Heart right ventricle (tissue), 16 donors: ENCODE data around the gene VIPR2. TPM values are rescaled to one million over a fixed set of nuclear protein-coding genes. Genes with fewer than 3 reads are reported as not detected.

Experiments
- ATAC-seq, 8 donors: fragments of 200-7000 bp; cut with Tn5 transposase; one replicate each; pipeline ENCODE4 v1.9.1; 2020; ENCODE audit warnings: mild to moderate bottlenecking in 8 of 8, moderate library complexity in 8 of 8, moderate number of reproducible peaks in 1 of 8
- DNase-seq, 2 donors: peaks; one replicate each; pipeline ENCODE4 v3.0.0-alpha.2; 2020
- H3K27ac ChIP-seq, 10 donors: fragments of 200-600 bp; sonication (generic) in 2 of 10; one replicate each; pipeline versions ENCODE4 v1.5.0 to v1.8.0; 2020 to 2022; ENCODE audit warnings: mild to moderate bottlenecking in 3 of 10
- H3K27me3 ChIP-seq, 7 donors: fragments of 200-600 bp; one replicate each; pipeline ENCODE4 v1.8.0; 2021 to 2022; ENCODE audit warnings: mild to moderate bottlenecking in 2 of 7
- H3K36me3 ChIP-seq, 9 donors: fragments of 200-600 bp; sonication (generic) in 1 of 9; one replicate each; pipeline versions ENCODE4 v1.5.0 to v1.8.0; 2020 to 2022; ENCODE audit warnings: mild to moderate bottlenecking in 2 of 9
- H3K4me1 ChIP-seq, 9 donors: fragments of 200-600 bp; sonication (generic) in 1 of 9; one replicate each; pipeline versions ENCODE4 v1.5.0 to v1.8.0; 2020 to 2022; ENCODE audit warnings: mild to moderate bottlenecking in 4 of 9
- H3K4me3 ChIP-seq, 10 donors: fragments of 200-600 bp; sonication (generic) in 2 of 10; one replicate each; pipeline versions ENCODE4 v1.5.0 to v1.8.0; 2020 to 2022; ENCODE audit warnings: mild to moderate bottlenecking in 7 of 10, moderate library complexity in 2 of 10
- H3K9me3 ChIP-seq, 11 donors: fragments of 200-600 bp in 10 of 11; sonication (generic) in 2 of 11; one replicate each; pipeline versions ENCODE4 v1.5.0 to v1.8.0; 2013 to 2022; ENCODE audit warnings: mild to moderate bottlenecking in 2 of 11, control low read depth in 1 of 11, moderate library complexity in 1 of 11
- WGBS, 2 donors: extraction: QIAGEN DNeasy Blood & Tissue Kit; methylation state at CpG; one replicate each; pipeline ENCODE4 v1.1.7; 2013; ENCODE audit warnings: inconsistent platforms in 1 of 2; 5-methylcytosine and 5-hydroxymethylcytosine counted together
- intact Hi-C, 10 donors: fragments of 100-400 bp; cut with DNase I; formaldehyde crosslinking; loops; one replicate each; pipeline versions ENCODE4 v1.11.1 to v1.14.2; 2022
- polyA plus RNA-seq, 2 donors: library from polyadenylated mRNA; stranded (reverse); fragments of 200-250 nt; gene quantifications; one replicate each; pipeline ENCODE4 v1.2.3, GENCODE V29; 2013
- total RNA-seq, 10 donors: library from RNA; stranded (reverse); fragmentation: NEBNext Ultra II Directional in 3 of 10; extraction: Animal tissue kit (Norgen Biotek cat#: 25700) in 3 of 10; gene quantifications; one replicate each; pipeline versions ENCODE4 v1.2.1 to v1.2.4, GENCODE V29; 2021 to 2023
- TF ChIP-seq, protein P1 (sequence below), 9 donors: fragments of 200-600 bp; sonication (generic) in 2 of 9; IDR thresholded peaks; one replicate each; pipeline versions ENCODE4 v1.5.0 to v1.8.0; 2021 to 2022; ENCODE audit warnings: antibody characterized with exemption in 9 of 9, mild to moderate bottlenecking in 5 of 9, moderate library complexity in 1 of 9
- donor health status: Arrhythmogenic right ventricular cardiomyopathy.
- donor health status: ischemic (EF 13 %, LVEDD 7.1; RV severe dilation, severe dysfunction).
- donor health status: healthy with polysubstance abuse.
- donor health status: DM: no; HTN: yes; CAD: no.
- donor health status: DM: no; HTN: no; CAD: no.
- donor health status: ischemic (EF 25% LVEDD 6.9; RV normal size, moderate dysfunction).
- donor health status: ischemic (EF 25% LVEDD 5.7; RV mildly dilated, moderate dysfunction).
- donor health status: healthy.
- donor health status: DM: yes; HTN: yes; CAD: no.
- donor health status: Ischemic cardiomyopathy.
- donor health status: ischemic (EF 35%, LVEDD 5.7; RV mildly dilated, moderate dysfunction).
- donor health status: nonischemic (EF 11% LVEDD 7.7; RV severe dilation, severe dysfunction).
- donor health status: DM: yes; HTN: yes; CAD: no.
- donor health status: PGD.
- donor health status: ischemic (EF 29% LVEDD 5.4; RV normal size, mild dysfunction).
- donor health status: nonischemic (EF 23%, LVEDD 6.1; RV moderate dilation, normal function).

The VIPR2 gene
- total and polyA plus RNA-seq, 12 donors = 3.0 to 30.6 (median 19.1) TPM

DNA sequence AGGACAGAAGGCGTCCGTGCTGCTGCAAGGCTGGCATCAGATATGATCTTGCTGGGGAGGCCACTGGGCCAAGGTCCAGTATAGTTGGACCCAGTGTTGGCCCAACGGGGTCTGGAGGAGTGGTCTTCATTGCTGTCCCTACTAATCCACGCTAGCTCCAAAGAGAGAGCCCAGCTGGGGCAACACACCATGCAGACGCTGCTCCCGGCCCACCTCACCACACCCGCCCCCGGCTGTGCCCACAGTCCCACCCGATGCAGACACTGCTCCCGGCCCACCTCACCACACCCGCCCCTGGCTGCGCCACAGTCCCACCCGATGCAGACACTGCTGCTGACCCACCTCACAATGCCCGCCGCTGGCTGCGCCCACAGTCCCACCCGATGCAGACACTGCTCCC is 121.5 kb downstream of the VIPR2 start:
- Histone ChIP-seq H3K4me1 (peaks cover 0 to 14% (median 0%) of the 10 kb centered on the region in 9 donors), H3K4me3 (no peak overlapping the region), H3K9me3 (no peaks in the 10 kb centered on the region), H3K27me3 (no peaks in the 10 kb centered on the region), H3K36me3 (no peaks in the 10 kb centered on the region), H3K27ac (no peak overlapping the region)
- DNase-seq = no peak
- ATAC-seq = no peak
- TF ChIP-seq, protein P1, sequence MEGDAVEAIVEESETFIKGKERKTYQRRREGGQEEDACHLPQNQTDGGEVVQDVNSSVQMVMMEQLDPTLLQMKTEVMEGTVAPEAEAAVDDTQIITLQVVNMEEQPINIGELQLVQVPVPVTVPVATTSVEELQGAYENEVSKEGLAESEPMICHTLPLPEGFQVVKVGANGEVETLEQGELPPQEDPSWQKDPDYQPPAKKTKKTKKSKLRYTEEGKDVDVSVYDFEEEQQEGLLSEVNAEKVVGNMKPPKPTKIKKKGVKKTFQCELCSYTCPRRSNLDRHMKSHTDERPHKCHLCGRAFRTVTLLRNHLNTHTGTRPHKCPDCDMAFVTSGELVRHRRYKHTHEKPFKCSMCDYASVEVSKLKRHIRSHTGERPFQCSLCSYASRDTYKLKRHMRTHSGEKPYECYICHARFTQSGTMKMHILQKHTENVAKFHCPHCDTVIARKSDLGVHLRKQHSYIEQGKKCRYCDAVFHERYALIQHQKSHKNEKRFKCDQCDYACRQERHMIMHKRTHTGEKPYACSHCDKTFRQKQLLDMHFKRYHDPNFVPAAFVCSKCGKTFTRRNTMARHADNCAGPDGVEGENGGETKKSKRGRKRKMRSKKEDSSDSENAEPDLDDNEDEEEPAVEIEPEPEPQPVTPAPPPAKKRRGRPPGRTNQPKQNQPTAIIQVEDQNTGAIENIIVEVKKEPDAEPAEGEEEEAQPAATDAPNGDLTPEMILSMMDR (IDR thresholded peaks at IDR 0.05) = no peak
- whole genome bisulfite sequencing, 2 donors = 96 to 98% methylated on average over 14 to 17 of the region's 17 CpGs
- intact Hi-C loops = loop anchor here in 1 of 10 donors (10.0 kb wide), 1 partner anchor 52 kb away; no protein-coding TSS in a partner anchor

DNA sequence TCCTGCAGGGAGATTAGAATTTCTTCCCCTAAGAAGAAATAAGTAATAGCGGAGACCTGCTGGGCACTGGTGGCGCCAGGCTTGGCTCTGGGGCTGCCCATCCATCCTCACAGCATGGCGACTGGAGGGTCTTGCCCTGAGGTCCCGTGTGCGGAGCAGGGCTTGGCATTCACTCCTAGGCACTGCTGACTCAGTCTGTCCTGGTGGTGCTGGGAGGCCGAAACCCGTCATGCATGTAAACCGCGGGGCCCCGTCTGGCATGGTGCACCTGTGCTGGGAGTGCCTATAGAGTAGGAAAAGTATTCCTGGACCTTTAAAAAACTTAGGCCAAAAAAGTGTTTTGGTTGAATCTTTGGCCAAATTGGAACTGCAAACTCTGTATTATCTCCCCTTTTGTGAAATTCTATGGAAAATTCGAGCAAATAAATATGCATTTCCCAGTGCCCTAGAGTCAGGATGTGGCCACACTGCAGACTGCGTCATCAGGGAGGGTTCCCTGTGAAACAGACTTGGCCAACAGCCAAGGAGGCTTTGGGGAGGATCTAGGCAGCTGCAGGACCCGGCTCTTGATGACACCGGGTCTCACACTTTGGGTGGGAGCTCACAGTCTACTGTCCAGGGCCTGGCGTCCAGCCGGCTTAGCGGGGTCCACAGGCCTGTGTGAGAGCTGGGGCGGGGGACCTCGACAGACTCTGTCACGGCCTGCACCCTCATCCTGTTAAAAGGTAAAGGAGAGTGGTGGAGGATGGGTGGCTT is 122.3 kb downstream of the VIPR2 start:
- 78 to 82% methylated on average over 20 of the region's 20 CpGs for WGBS, 2 donors
- Histone ChIP-seq H3K36me3 (no peaks in the 10 kb centered on the region), H3K27ac (no peak overlapping the region), H3K4me1 (peaks cover 0 to 11% (median 0%) of the 10 kb centered on the region in 9 donors), H3K4me3 (no peak overlapping the region), H3K27me3 (no peaks in the 10 kb centered on the region), H3K9me3 (no peaks in the 10 kb centered on the region)
- TF ChIP-seq, protein P1 (IDR thresholded peaks at IDR 0.05) = no peak
- intact Hi-C loops = loop anchor here in 1 of 10 donors (10.0 kb wide), 1 partner anchor 52 kb away; no protein-coding TSS in a partner anchor
- DNase-seq (no peak), ATAC-seq (peak in 3 of 8 donors; percentile 4 to 24 (median 14))

DNA sequence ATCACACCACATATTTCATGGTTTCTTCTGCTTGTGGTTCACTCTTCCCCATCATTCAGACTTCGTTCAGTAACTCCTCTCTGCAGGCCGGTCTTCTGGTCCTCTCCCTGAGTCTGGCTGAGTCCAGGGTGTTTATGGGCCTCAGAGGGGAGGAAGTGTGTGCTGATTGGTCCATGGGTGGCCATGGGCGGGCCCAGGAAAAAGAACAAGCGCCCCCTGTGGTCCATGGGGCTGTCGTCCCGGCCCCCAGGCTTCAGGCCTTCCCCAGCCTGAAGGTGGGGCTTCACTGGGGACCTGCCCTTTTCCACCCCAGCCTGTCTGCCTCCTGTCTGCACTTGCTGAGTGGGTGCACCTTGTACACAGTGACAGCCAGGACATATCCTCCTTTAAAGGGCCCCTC is 123.7 kb downstream of the VIPR2 start:
- Histone ChIP-seq H3K4me3 (no peak overlapping the region), H3K4me1 (peaks cover 0 to 10% (median under 1%) of the 10 kb centered on the region in 9 donors), H3K36me3 (no peaks in the 10 kb centered on the region), H3K27ac (no peak overlapping the region), H3K27me3 (no peaks in the 10 kb centered on the region), H3K9me3 (no peaks in the 10 kb centered on the region)
- TF ChIP-seq, protein P1 (IDR thresholded peaks at IDR 0.05) = peak in 1 of 9 donors; percentile 9
- ATAC-seq = peak in 6 of 8 donors; percentile 7 to 77 (median 48)
- no peak for DNase-seq
- intact Hi-C loops = loop anchor here in 1 of 10 donors (10.0 kb wide), 1 partner anchor 54 kb away; no protein-coding TSS in a partner anchor
- WGBS, 2 donors = 76 to 85% methylated on average over 6 of the region's 6 CpGs

DNA sequence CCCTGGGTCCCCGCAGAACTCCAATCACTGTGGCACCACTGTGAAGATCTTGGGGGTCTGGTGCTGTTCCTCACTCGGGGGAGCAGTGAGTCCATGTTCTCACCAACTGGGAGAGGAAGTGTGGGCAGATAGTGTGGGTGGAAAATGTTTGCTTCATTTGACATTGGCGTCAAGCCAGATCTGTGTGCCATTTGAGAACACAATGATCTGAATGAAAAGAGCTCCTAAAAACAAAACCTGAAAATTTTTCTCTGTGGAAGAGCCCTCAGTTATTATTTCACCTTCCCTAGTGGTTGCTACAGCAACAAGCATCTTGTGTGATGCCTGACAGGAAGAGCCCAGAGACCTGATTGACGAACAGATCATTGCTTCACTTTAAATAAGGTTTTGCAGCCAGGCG is 125.6 kb downstream of the VIPR2 start:
- Histone ChIP-seq H3K4me1 (peaks cover 0 to 27% (median 18%) of the 10 kb centered on the region in 9 donors), H3K4me3 (no peak overlapping the region), H3K27me3 (no peaks in the 10 kb centered on the region), H3K9me3 (no peaks in the 10 kb centered on the region), H3K36me3 (no peaks in the 10 kb centered on the region), H3K27ac (no peak overlapping the region)
- peak in 1 of 8 donors; percentile 18 for ATAC-seq
- TF ChIP-seq, protein P1 (IDR thresholded peaks at IDR 0.05) = no peak
- DNase-seq = no peak
- intact Hi-C loops = loop anchor here in 1 of 10 donors (10.0 kb wide), 1 partner anchor 126 kb away; the partner anchor contains the start of gene VIPR2
- 62 to 64% methylated on average over 5 of the region's 5 CpGs for WGBS, 2 donors
